AG04449 (cell line): ENCODE measurements around the gene PTPN13.

Experiments used
- CTCF ChIA-PET: fragments of 350-600 bp; formaldehyde crosslinking; extraction: SDS; loops from one replicate; lab custom pipeline; 2021; ENCODE audit warnings: antibody characterized with exemption; lab: Yijun Ruan, JAX
- POLR2A ChIA-PET: fragments of 400-600, 350-600 bp; formaldehyde crosslinking; extraction: SDS; loops from one replicate; lab custom pipeline; 2020; ENCODE audit warnings: antibody characterized with exemption, inconsistent platforms; lab: Yijun Ruan, JAX
- DNase-seq: peaks from one replicate; pipeline ENCODE4 v3.0.0-alpha.2; 2010; ENCODE audit warnings: low read depth, low spot score
- H3K4me3 ChIP-seq: 2 replicates; pipeline ENCODE4 v1.5.1; 2011; ENCODE audit warnings: low read depth, mild to moderate bottlenecking, control low read depth, low read length
- TF ChIP-seq, protein P1 (sequence below): IDR thresholded peaks from one replicate; pipeline ENCODE4 v1.5.1; 2011; ENCODE audit warnings: mild to moderate bottlenecking, moderate library complexity, low read length, control low read depth, inconsistent platforms; ENCODE audit not compliant: insufficient read depth; ENCODE audit errors: missing control alignments

The PTPN13 gene

DNA sequence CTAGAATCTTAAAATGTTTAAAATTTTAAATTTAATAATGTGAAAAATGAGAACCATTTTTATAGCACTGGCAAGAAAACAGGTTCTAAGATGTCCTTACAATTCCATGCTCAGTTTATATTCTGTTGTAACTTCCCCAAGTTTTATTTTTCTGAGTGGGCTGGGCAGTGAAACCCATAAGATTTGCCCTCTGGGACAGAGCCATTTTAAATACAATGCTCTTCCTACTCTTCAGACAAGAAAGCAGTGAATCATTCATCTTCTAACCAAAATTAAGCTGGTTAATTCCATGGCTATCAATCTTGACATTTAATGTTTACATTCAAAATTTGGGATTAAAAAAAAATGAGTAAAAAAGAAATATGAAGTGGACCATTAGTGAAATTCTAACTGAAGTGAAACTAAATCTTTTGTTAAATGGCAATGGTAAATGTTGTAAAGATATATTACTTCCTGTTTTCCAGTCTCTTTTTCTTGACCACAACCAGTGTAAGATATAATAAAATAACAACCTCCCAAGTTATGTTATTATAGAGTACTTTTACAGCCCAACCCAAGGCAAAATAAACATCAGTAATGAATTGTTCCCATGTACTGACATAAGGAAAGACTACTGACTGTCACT lies 37.2 kb upstream of the PTPN13 start:
- TF ChIP-seq, protein P1, sequence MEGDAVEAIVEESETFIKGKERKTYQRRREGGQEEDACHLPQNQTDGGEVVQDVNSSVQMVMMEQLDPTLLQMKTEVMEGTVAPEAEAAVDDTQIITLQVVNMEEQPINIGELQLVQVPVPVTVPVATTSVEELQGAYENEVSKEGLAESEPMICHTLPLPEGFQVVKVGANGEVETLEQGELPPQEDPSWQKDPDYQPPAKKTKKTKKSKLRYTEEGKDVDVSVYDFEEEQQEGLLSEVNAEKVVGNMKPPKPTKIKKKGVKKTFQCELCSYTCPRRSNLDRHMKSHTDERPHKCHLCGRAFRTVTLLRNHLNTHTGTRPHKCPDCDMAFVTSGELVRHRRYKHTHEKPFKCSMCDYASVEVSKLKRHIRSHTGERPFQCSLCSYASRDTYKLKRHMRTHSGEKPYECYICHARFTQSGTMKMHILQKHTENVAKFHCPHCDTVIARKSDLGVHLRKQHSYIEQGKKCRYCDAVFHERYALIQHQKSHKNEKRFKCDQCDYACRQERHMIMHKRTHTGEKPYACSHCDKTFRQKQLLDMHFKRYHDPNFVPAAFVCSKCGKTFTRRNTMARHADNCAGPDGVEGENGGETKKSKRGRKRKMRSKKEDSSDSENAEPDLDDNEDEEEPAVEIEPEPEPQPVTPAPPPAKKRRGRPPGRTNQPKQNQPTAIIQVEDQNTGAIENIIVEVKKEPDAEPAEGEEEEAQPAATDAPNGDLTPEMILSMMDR = no peak
- no peak for DNase-seq
- H3K4me3 ChIP-seq = no peak overlapping the region
- CTCF ChIA-PET = interaction anchor here (1.3 to 1.7 kb wide), 2 partner anchors 43 to 58 kb away, joined by 3 to 4 read pairs; no protein-coding TSS in a partner anchor
- POLR2A ChIA-PET = no interaction called here

DNA sequence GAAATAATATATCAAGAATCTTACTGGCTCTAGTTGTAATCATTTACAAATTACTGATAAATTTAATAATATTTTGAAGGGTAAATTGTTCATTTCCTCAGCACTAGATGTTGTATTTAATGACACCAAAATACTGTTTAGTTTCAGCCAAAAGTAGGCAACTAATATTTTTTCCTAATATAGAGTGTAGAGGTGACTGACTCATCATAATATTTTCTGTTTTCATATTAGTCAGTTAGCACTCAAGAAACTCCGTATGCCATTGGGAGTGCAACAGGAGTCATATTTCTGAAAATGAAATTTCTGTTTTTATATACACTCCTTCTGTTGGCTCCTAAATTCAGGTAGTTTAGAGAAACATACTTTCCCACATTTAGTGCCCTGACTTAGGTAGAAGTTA lies 36.6 kb upstream of the PTPN13 start:
- ChIA-PET POLR2A (no interaction called here), CTCF (interaction anchor here (1.7 kb wide), 1 partner anchor 59 kb away, joined by 4 read pairs; no protein-coding TSS in a partner anchor)
- no peak overlapping the region for H3K4me3 ChIP-seq
- TF ChIP-seq, protein P1 = no peak
- no peak for DNase-seq

DNA sequence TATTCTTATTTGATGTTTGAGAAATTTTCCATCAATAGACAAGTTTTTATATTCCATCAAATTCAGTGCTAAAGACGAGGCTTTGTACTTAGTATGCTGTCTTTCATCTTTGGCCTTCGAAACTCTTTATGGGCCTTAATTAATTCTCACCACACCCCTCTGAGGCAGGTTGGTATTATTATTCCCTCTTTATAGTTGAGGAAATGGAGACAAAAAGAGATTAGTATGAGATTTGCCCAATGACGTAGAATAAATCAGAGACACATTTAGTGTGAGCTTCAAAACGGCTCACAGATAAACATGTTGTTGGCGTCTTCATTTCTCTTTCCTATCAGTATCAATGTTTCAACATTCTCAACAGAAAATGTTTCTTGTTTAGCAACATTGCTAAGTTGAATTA lies 35.9 kb upstream of the PTPN13 start:
- TF ChIP-seq, protein P1 = no peak
- DNase-seq = no peak
- CTCF ChIA-PET = no interaction called here
- POLR2A ChIA-PET = no interaction called here
- H3K4me3 ChIP-seq = no peak overlapping the region

DNA sequence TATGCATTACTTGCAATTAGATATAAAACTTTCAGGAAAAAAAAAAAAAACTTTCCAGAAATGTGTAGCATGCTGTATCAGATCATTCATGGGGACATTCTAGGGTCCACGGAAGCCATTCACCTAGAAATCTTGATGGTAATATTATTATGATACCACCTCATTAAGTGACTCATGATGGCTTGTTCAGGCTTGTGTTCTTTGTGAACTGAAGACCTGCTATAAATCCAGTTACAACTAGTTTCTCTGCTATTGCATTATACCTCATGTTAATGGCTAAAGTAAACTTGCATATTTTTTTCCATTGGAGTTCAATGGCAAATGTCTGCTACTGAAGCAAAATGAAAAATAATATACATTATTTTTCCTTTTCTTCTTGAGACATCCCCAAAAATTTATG lies 35.3 kb upstream of the PTPN13 start:
- ChIA-PET POLR2A (no interaction called here), CTCF (no interaction called here)
- TF ChIP-seq, protein P1 = no peak

DNA sequence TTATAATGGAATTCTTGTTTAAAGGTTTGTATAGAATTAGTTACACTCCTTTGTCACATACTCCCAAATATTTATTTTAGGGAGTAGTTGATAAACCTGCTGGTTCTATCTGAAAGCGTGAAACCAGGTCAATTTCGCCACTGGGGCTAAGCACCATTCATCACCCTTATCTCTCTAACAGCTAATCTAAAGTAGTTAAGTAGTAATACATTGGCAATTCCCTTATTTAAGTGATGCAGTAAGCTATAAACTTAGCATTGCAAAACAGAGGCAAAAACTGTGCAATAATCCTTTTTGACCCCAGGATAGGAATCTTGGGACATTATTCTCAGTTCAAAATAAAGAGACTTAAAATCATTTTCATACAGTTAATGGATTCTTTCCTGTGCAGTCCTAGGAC lies 33.7 kb upstream of the PTPN13 start:
- CTCF ChIA-PET = interaction anchor here (0.9 kb wide), 1 partner anchor 64 kb away, joined by 4 read pairs; no protein-coding TSS in a partner anchor
- TF ChIP-seq, protein P1 = no peak
- no peak for DNase-seq
- H3K4me3 ChIP-seq = no peak overlapping the region
- POLR2A ChIA-PET = no interaction called here

More for the DNA sequence above, 35.3 kb upstream of the PTPN13 start:
- no peak overlapping the region for H3K4me3 ChIP-seq
- DNase-seq = no peak

DNA sequence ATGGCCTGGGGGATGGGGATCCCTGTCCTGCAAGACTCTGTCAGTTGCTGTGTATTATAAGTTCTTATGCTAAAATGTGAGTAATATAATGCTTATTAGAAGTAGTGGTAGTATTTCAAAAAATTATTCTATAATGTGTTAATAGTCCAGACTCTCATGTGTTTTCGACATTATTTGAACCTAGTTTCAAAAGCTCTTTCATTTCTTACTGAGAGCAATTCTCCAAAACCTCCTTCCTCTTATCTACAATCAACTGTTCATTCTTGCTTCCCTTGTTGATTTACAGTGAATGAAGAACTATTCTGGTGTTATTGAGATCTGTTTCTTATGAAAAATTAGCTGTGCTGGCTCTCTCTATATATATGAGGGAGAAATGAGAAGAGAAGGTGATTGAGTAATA lies 32.9 kb upstream of the PTPN13 start:
- ChIA-PET POLR2A (no interaction called here), CTCF (interaction anchor here (0.9 kb wide), 1 partner anchor 65 kb away, joined by 4 read pairs; no protein-coding TSS in a partner anchor)
- no peak for DNase-seq
- H3K4me3 ChIP-seq = no peak overlapping the region
- TF ChIP-seq, protein P1 = no peak
